NCI-H510A (cell line): ENCODE measurements around the gene TRMT112.

ENCODE experiments used
- DNase-seq: peaks from one replicate; lab custom pipeline; 2025; lab: John Stamatoyannopoulos, UW

Gene TRMT112

GRCh38 chr11:64275031-64275800 is 42.1 kb downstream of the TRMT112 start:
- no peak for DNase-seq

- DNase-seq = peak; percentile 99
Measured at GRCh38 chr11:64269540-64270220, 47.7 kb downstream of the TRMT112 start.

GRCh38 chr11:64268893-64269539 is 48.3 kb downstream of the TRMT112 start:
- no peak for DNase-seq

- DNase-seq = no peak
Measured at GRCh38 chr11:64268025-64268892, 49.1 kb downstream of the TRMT112 start.

- DNase-seq = no peak
Measured at GRCh38 chr11:64267207-64267945, 50.0 kb downstream of the TRMT112 start.
